Upper lobe of left lung (tissue), 6 donors: ENCODE measurements around the gene BRF1. TPM values are rescaled to one million over a fixed set of nuclear protein-coding genes. Genes with fewer than 3 reads are reported as not detected.

Experiments
- ATAC-seq, 2 donors: fragments of 200-7000 bp; cut with Tn5 transposase; one replicate each; pipeline ENCODE4 v1.9.1; 2022; ENCODE audit warnings: mild to moderate bottlenecking in 2 of 2, moderate library complexity in 2 of 2; ENCODE audit not compliant: low FRiP score in 2 of 2
- DNase-seq, 2 donors: peaks; one replicate each; pipeline ENCODE4 v3.0.0-alpha.2; 2019 to 2020
- H3K27ac ChIP-seq, 4 donors: fragments of 200-600 bp; sonication (generic); one replicate each; pipeline ENCODE4 v1.5.1; 2016 to 2019
- H3K27me3 ChIP-seq, 4 donors: fragments of 200-600 bp; sonication (generic); one replicate each; pipeline ENCODE4 v1.5.1; 2017 to 2019
- H3K36me3 ChIP-seq, 4 donors: fragments of 200-600 bp; sonication (generic); one replicate each; pipeline ENCODE4 v1.5.1; 2016 to 2019
- H3K4me1 ChIP-seq, 4 donors: fragments of 200-600 bp; sonication (generic); one replicate each; pipeline ENCODE4 v1.5.1; 2018 to 2019
- H3K4me3 ChIP-seq, 4 donors: fragments of 200-600 bp; sonication (generic); one replicate each; pipeline ENCODE4 v1.5.1; 2017 to 2019; ENCODE audit warnings: mild to moderate bottlenecking in 2 of 4, moderate library complexity in 1 of 4
- H3K9me3 ChIP-seq, 4 donors: fragments of 200-600 bp; sonication (generic); one replicate each; pipeline ENCODE4 v1.5.1; 2018 to 2019
- EP300 ChIP-seq, 4 donors: sonication (generic); formaldehyde crosslinking; IDR thresholded peaks; one replicate each; pipeline ENCODE4 v1.5.1; 2017; ENCODE audit warnings: antibody characterized with exemption in 4 of 4, control low read depth in 2 of 4
- POLR2A ChIP-seq, 4 donors: fragments of 450-650 bp; IDR thresholded peaks; one replicate each; pipeline ENCODE4 v1.5.1; 2016 to 2017; ENCODE audit warnings: antibody characterized with exemption in 4 of 4, mild to moderate bottlenecking in 2 of 4
- POLR2AphosphoS5 ChIP-seq, 2 donors: sonication (generic); formaldehyde crosslinking; IDR thresholded peaks; one replicate each; pipeline ENCODE4 v1.5.1; 2017; ENCODE audit warnings: antibody characterized with exemption in 2 of 2
- WGBS, 2 donors: methylation state at CpG; one replicate each; pipeline ENCODE4 v1.1.5; 2017 to 2018; 5-methylcytosine and 5-hydroxymethylcytosine counted together
- total RNA-seq, 6 donors: library from RNA; depleted of rRNA in 4 of 6; stranded (reverse); fragments of >200 nt in 4 of 6; gene quantifications; one replicate each; pipeline versions ENCODE4 v1.1.0 to v1.2.1, GENCODE V29; 2016 to 2021
- TF ChIP-seq, protein P1 (sequence below), 6 experiments: fragments of 450-650 bp in 4 of 6; fragments of 200-600 bp in 2 of 6; sonication (generic) in 2 of 6; IDR thresholded peaks; one replicate each; pipeline ENCODE4 v1.5.1; 2016 to 2019; ENCODE audit warnings: antibody characterized with exemption in 6 of 6
- donor health status: DM: no; HTN: no; CAD: no; lungs with moderate emphysema.
- donor health status: DM: no; HTN: yes; CAD: no; lungs with severe emphysema.

BRF1 gene
- total RNA-seq, 6 donors from 2014 or later = 38.6 to 195 (median 52.7) TPM

DNA sequence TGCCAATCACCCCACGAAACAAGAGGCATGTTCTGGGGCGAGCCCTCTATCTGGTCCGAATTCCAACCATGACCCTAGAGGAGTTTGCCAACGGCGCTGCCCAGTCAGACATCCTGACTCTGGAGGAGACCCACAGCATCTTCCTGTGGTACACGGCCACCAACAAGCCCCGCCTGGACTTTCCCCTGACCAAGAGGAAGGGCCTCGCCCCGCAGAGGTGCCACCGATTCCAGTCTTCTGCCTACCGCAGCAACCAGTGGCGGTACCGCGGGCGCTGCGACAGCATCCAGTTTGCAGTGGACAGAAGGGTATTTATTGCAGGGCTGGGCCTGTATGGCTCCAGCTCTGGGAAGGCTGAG lies 50.8 kb downstream of the BRF1 start:
- WGBS, 2 donors = 71 to 94% methylated on average over 1 to 16 of the region's 16 CpGs
- TF ChIP-seq POLR2A (IDR thresholded peaks at IDR 0.05) (no peak), EP300 (IDR thresholded peaks at IDR 0.05) (no peak), POLR2AphosphoS5 (IDR thresholded peaks at IDR 0.05) (no peak)
- TF ChIP-seq, protein P1, sequence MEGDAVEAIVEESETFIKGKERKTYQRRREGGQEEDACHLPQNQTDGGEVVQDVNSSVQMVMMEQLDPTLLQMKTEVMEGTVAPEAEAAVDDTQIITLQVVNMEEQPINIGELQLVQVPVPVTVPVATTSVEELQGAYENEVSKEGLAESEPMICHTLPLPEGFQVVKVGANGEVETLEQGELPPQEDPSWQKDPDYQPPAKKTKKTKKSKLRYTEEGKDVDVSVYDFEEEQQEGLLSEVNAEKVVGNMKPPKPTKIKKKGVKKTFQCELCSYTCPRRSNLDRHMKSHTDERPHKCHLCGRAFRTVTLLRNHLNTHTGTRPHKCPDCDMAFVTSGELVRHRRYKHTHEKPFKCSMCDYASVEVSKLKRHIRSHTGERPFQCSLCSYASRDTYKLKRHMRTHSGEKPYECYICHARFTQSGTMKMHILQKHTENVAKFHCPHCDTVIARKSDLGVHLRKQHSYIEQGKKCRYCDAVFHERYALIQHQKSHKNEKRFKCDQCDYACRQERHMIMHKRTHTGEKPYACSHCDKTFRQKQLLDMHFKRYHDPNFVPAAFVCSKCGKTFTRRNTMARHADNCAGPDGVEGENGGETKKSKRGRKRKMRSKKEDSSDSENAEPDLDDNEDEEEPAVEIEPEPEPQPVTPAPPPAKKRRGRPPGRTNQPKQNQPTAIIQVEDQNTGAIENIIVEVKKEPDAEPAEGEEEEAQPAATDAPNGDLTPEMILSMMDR (IDR thresholded peaks at IDR 0.05) = no peak
- H3K27me3 ChIP-seq = no peaks in the 10 kb centered on the region
- peaks cover 17 to 31% (median 22%) of the 10 kb centered on the region in 4 donors for H3K4me1 ChIP-seq
- H3K36me3 ChIP-seq = peaks cover 2 to 41% (median 27%) of the 10 kb centered on the region in 4 donors
- no peak overlapping the region for H3K4me3 ChIP-seq
- no peak overlapping the region for H3K27ac ChIP-seq
- DNase-seq = peak in 1 of 2 donors; percentile 66
- no peak for ATAC-seq
- H3K9me3 ChIP-seq = no peaks in the 10 kb centered on the region

DNA sequence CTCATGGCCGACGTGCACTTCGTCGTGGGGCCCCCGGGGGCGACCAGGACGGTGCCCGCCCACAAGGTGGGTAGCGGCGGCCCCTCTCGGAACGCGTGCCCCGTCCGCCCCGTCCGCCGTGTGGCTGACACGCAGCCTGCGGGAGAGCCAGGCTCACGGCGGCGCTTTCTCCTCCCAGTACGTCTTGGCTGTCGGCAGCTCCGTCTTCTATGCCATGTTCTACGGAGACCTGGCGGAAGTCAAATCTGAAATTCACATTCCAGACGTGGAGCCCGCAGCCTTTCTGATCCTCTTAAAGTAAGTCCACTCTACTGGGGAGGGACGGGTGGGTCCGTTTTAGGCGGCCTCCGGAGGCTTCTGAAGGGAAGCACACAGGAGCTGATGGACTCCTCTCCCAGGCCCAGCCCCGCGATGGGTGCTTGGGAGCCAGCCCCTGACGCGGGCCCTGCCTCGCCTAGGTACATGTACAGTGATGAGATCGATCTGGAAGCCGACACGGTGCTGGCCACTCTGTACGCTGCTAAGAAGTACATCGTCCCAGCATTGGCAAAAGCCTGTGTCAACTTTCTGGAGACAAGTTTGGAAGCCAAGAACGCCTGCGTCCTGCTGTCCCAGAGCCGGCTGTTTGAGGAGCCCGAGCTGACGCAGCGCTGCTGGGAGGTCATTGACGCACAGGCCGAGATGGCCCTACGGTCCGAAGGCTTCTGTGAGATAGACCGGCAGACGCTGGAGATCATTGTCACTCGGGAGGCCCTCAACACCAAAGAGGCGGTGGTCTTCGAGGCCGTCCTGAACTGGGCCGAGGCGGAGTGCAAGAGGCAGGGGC lies 51.4 kb downstream of the BRF1 start:
- H3K36me3 ChIP-seq = peaks cover 2 to 41% (median 27%) of the 10 kb centered on the region in 4 donors
- peaks cover 17 to 31% (median 22%) of the 10 kb centered on the region in 4 donors for H3K4me1 ChIP-seq
- TF ChIP-seq, protein P1 (IDR thresholded peaks at IDR 0.05) = peak in 1 of 6 experiments; percentile 14
- TF ChIP-seq POLR2AphosphoS5 (IDR thresholded peaks at IDR 0.05) (no peak), POLR2A (IDR thresholded peaks at IDR 0.05) (no peak), EP300 (IDR thresholded peaks at IDR 0.05) (no peak)
- DNase-seq (peak in 1 of 2 donors; percentile 80), ATAC-seq (peak in 1 of 2 donors; percentile 1)
- H3K4me3 ChIP-seq = peak overlapping the region; percentile 15 to 89 (median 70)
- H3K9me3 ChIP-seq = no peaks in the 10 kb centered on the region
- H3K27me3 ChIP-seq = no peaks in the 10 kb centered on the region
- H3K27ac ChIP-seq = peak overlapping the region; percentile 59 to 92 (median 86)
- WGBS, 2 donors = 62 to 90% methylated on average over 28 to 41 of the region's 62 CpGs

DNA sequence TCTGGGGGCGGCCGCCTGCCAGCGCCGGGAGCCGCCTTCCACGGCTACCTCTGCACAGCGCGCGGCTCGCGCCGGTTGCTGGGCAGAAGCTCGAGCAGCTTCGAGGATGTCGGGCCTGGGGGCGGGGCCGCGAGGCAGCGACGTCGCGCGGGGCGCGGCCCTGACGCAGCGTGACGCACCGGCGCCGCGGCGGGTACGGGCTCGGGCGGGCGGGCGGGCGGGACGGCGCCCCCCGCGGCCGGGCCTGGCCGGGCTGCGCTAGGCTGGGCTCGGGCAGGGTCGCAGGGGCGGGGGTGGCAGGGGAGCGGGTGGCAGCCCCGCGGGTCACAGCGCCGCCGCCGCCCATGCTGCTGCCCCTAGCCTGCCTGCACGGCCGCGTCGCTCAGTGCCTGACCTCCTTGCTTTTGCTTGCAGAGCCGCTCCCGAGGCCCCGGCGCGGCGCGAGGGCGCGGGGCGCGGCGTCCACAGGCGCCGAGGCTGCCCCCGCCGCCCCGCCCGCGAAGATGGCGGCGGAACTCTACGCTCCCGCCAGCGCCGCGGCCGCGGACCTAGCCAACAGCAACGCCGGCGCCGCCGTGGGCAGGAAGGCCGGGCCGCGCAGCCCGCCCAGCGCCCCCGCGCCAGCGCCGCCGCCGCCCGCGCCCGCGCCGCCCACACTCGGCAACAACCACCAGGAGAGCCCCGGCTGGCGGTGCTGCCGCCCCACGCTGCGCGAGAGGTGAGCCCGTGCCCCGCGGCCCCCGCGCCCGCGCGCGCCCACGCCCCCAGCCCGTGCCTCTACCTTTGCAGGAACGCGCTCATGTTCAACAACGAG lies 52.2 kb downstream of the BRF1 start, which contains the start of gene BTBD6:
TSS of gene BTBD6 (plus strand) at position 166 of the 814 bp plus-strand sequence. CDS start at position 345, 179 bp downstream.
- Histone ChIP-seq H3K36me3 (peaks cover 2 to 46% (median 29%) of the 10 kb centered on the region in 4 donors), H3K27me3 (no peaks in the 10 kb centered on the region), H3K4me1 (peaks cover 17 to 31% (median 22%) of the 10 kb centered on the region in 4 donors), H3K9me3 (no peaks in the 10 kb centered on the region), H3K4me3 (peak within 1 kb of the TSS; percentile 15 to 89 (median 70)), H3K27ac (peak within 1 kb of the TSS; percentile 70 to 92 (median 86))
- TF ChIP-seq, protein P1 (IDR thresholded peaks at IDR 0.05) = peak; percentile 23 to 58 (median 34)
- peak in 1 of 2 donors; percentile 42 for TF ChIP-seq POLR2AphosphoS5 (IDR thresholded peaks at IDR 0.05)
- TF ChIP-seq EP300 (IDR thresholded peaks at IDR 0.05) = no peak
- peak in 1 of 4 donors; percentile 56 for TF ChIP-seq POLR2A (IDR thresholded peaks at IDR 0.05)
- ATAC-seq (peak; percentile 91 to 97), DNase-seq (peak; percentile 89 to 99)
- 0 to 1% methylated on average over 9 to 26 of the region's 130 CpGs for WGBS, 2 donors

DNA sequence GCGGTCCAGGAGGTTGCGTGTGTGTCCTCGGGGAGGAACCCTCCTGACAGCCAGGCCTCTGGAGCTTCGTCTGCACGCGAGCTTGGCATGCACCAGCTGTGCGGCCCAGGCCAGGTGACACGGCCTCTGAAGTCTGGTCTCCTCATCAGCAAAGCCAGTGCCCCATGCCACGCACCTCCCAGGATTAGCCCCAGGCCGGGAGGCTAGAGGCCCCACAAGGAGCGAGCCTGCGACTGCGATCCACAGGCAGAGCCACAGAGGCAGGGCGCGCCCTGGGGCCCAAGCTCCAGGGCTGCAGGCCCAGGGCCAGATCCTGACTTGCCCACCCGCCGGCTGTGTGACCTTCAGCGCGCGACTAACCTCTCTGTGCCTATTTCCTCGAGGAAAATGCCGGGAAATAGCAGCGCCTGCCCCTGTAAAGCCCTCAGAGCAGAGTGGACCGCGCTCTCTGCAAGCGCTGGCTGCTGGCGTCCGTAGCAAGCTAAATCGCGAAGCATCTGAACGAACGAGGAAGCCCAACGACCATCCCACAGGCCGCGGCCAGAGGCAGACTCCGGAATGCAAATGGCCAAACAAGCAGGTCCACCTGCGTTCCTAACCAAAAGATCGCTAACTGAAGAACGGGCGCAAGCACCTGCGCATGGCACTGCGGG lies 53.0 kb downstream of the BRF1 start:
- ATAC-seq (peak; percentile 13 to 48), DNase-seq (peak in 1 of 2 donors; percentile 77)
- WGBS, 2 donors = 9 to 52% methylated on average over 9 to 21 of the region's 42 CpGs

More for the DNA sequence above, 53.0 kb downstream of the BRF1 start:
- no peaks in the 10 kb centered on the region for H3K27me3 ChIP-seq
- peak overlapping the region; percentile 6 to 89 (median 70) for H3K4me3 ChIP-seq
- H3K27ac ChIP-seq = peak overlapping the region; percentile 62 to 92 (median 72)
- H3K4me1 ChIP-seq = peaks cover 17 to 31% (median 22%) of the 10 kb centered on the region in 4 donors
- TF ChIP-seq POLR2A (IDR thresholded peaks at IDR 0.05) (no peak), EP300 (IDR thresholded peaks at IDR 0.05) (no peak), POLR2AphosphoS5 (IDR thresholded peaks at IDR 0.05) (no peak)
- TF ChIP-seq, protein P1 (IDR thresholded peaks at IDR 0.05) = no peak
- peaks cover 2 to 40% (median 24%) of the 10 kb centered on the region in 4 donors for H3K36me3 ChIP-seq
- no peaks in the 10 kb centered on the region for H3K9me3 ChIP-seq
